LNCaP clone FGC (cell line): Measurements from ENCODE around the gene SMYD2.

Experiments used
- DNase-seq: peaks from one replicate; pipeline ENCODE4 v3.0.0-alpha.2; 2011; ENCODE audit warnings: low read depth
- H3K4me3 ChIP-seq: 2 replicates; pipeline ENCODE4 v1.5.1; 2011; ENCODE audit warnings: mild to moderate bottlenecking, low read depth, low read length, control low read depth
- CTCF ChIP-seq: IDR thresholded peaks from 2 replicates; pipeline ENCODE4 v1.5.1; 2012; ENCODE audit warnings: mild to moderate bottlenecking; ENCODE audit not compliant: control insufficient read depth, insufficient read depth; ENCODE audit errors: extremely low read depth

SMYD2 gene

GRCh38 chr1:214337511-214337910, 56.6 kb downstream of the SMYD2 start:
- DNase-seq = no peak
- TF ChIP-seq CTCF = no peak
- no peak overlapping the region for H3K4me3 ChIP-seq

- DNase-seq = no peak
- no peak for TF ChIP-seq CTCF
- no peak overlapping the region for H3K4me3 ChIP-seq
These were observed 57.3 kb downstream of the SMYD2 start for GRCh38 chr1:214338212-214338611.

- TF ChIP-seq CTCF = no peak
- no peak for DNase-seq
- H3K4me3 ChIP-seq = no peak overlapping the region
These were observed 60.5 kb downstream of the SMYD2 start for GRCh38 chr1:214341459-214341858.

- TF ChIP-seq CTCF = peak; percentile 46
- no peak for DNase-seq
- H3K4me3 ChIP-seq = no peak overlapping the region
These were observed 61.0 kb downstream of the SMYD2 start for GRCh38 chr1:214341932-214342331.

DNA sequence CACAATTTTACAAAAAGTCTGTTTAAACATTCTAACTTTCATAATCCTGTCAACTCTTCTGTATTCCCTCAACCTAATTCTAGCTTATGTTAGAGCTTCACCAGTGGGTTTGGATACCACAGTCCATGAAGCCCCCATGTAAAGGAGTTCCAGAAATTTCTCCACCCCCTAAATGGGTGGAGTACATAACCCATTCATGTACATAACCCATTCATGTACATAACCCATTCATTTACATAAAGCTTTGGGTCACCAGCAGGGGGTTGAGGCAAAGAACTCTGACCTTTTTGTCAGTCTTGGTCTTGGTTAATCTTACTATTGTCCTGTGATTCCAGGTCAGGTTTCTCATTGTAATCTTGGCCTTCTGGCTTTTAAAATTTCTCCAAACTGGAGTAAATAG, 61.6 kb downstream of the SMYD2 start:
- TF ChIP-seq CTCF = no peak
- H3K4me3 ChIP-seq = no peak overlapping the region
- DNase-seq = no peak

- DNase-seq = no peak
- TF ChIP-seq CTCF = no peak
- H3K4me3 ChIP-seq = no peak overlapping the region
These were observed 63.9 kb downstream of the SMYD2 start for GRCh38 chr1:214344897-214345296.

GRCh38 chr1:214349008-214349407, 68.0 kb downstream of the SMYD2 start:
- no peak for TF ChIP-seq CTCF
- H3K4me3 ChIP-seq = no peak overlapping the region
- DNase-seq = no peak
